Measurements from ENCODE around the gene OR51L1. TPM values are rescaled to one million over a fixed set of nuclear protein-coding genes. Genes with fewer than 3 reads are reported as not detected.

OR51L1 gene
- total and polyA plus RNA-seq, 2 of the 4 experiments (the other 2 are of a cell fraction), result not detected

GRCh38 chr11:5040876-5041275, 46.2 kb downstream of the OR51L1 start:
- H3K56ac ChIP-seq (ENCODE audit: extremely low read depth, insufficient read depth, low read length), result no peak overlapping the region
- no TSS peak for BruUV-seq (replicated peaks)
- no peak overlapping the region for H2BK120ac ChIP-seq (ENCODE audit: low read depth, low read length)
- H2BK5ac ChIP-seq (ENCODE audit: low read depth, low read length, poor library complexity, severe bottlenecking), result no peak overlapping the region
- H3K9me3 ChIP-seq (ENCODE audit: control insufficient read depth, insufficient read depth, low read length), result no peaks in the 10 kb centered on the region
- no peak for ATAC-seq (ENCODE audit: low read depth)
- H3K9ac ChIP-seq (ENCODE audit: low read depth, low read length), result no peak overlapping the region
- no peak overlapping the region for H2BK15ac ChIP-seq (ENCODE audit: low read depth, low read length)
- no peak overlapping the region for H3K4me3 ChIP-seq (ENCODE audit: insufficient read depth, low read depth, low read length)
- in situ Hi-C loops (cut with MboI; ENCODE audit: low sequenced_read_pairs), result no loop called here
- no peak overlapping the region for H2AK5ac ChIP-seq (ENCODE audit: low read depth, low read length)
- H3K79me1 ChIP-seq (ENCODE audit: low read depth in 1 of 2, low read length in 2 of 2), result no peaks in the 10 kb centered on the region
- no peak overlapping the region for H3K27ac ChIP-seq (ENCODE audit: insufficient read depth, low read length)
- no peak for DNase-seq
- H3K36me3 ChIP-seq (ENCODE audit: control insufficient read depth, insufficient read depth, low read length), result no peaks in the 10 kb centered on the region
- no peak overlapping the region for H3K4ac ChIP-seq (ENCODE audit: low read depth, low read length)
- no peaks in the 10 kb centered on the region for H4K20me1 ChIP-seq (ENCODE audit: insufficient read depth, low read length)
- WGBS, 2 experiments (ENCODE audit: extremely low coverage in 2 of 2, insufficient read length in 1 of 2), result no CpG with 5 or more reads among the region's 4 CpGs
- H3K27me3 ChIP-seq (ENCODE audit: control insufficient read depth, insufficient read depth, low read length), result no peaks in the 10 kb centered on the region
- CTCF ChIA-PET, result no interaction called here
- no peak overlapping the region for H4K91ac ChIP-seq (ENCODE audit: insufficient read depth, low read depth, low read length)
- no peak overlapping the region for H3K14ac ChIP-seq (replicated peaks; ENCODE audit: low read depth, low read length)
- intact Hi-C loops (cut with micrococcal nuclease), result no loop called here
- H4K5ac ChIP-seq (ENCODE audit: low read depth, low read length), result no peak overlapping the region
- H3K9me1 ChIP-seq (ENCODE audit: insufficient read depth, low read length), result no peaks in the 10 kb centered on the region
- H2AK9ac ChIP-seq (replicated peaks; ENCODE audit: low read depth, low read length, poor library complexity), result no peak overlapping the region
- no peak overlapping the region for H3K18ac ChIP-seq (ENCODE audit: low read depth, low read length)
- H2BK20ac ChIP-seq (ENCODE audit: low read depth, low read length), result no peak overlapping the region
- H3K23ac ChIP-seq (ENCODE audit: low read depth, low read length), result no peak overlapping the region
- no peak overlapping the region for H3K4me2 ChIP-seq (ENCODE audit: low read depth, low read length)
- POLR2A ChIA-PET (ENCODE audit: unreplicated experiment), result no interaction called here
- dilution Hi-C loops (cut with HindIII; ENCODE audit: low sequenced_read_pairs, unreplicated experiment), result no loop called here
- TF ChIP-seq FOS (IDR thresholded peaks at IDR 0.05; ENCODE audit: low read depth, low read length) (no peak), USF2 (IDR thresholded peaks at IDR 0.05; ENCODE audit: low read depth, low read length) (no peak), SMC3 (IDR thresholded peaks at IDR 0.05; ENCODE audit: low read depth, low read length) (no peak), MAFK (IDR thresholded peaks at IDR 0.05; ENCODE audit: low read depth, low read length) (no peak), RCOR1 (IDR thresholded peaks at IDR 0.05; ENCODE audit: insufficient replicate concordance, low read length) (no peak), POLR2A (IDR thresholded peaks at IDR 0.05; ENCODE audit: low read depth, low read length) (no peak), MAZ (IDR thresholded peaks at IDR 0.05; ENCODE audit: borderline replicate concordance, low read depth, low read length) (no peak), CHD1 (IDR thresholded peaks at IDR 0.05; ENCODE audit: low read depth, low read length) (no peak), ELK1 (IDR thresholded peaks at IDR 0.05; ENCODE audit: borderline replicate concordance, low read depth, low read length) (no peak), MXI1 (IDR thresholded peaks at IDR 0.05; ENCODE audit: borderline replicate concordance, low read depth, low read length) (no peak), RAD21 (IDR thresholded peaks at IDR 0.05; ENCODE audit: low read length) (no peak), BHLHE40 (IDR thresholded peaks at IDR 0.05; ENCODE audit: low read depth, low read length) (no peak), CTCF (conservative IDR thresholded peaks at IDR 0.05; ENCODE audit: low read depth, low read length) (no peak), RFX5 (IDR thresholded peaks at IDR 0.05; ENCODE audit: low read depth, low read length) (no peak)
- H2AFZ ChIP-seq (replicated peaks; ENCODE audit: low read length, poor library complexity), result no peak overlapping the region
- no peaks in the 10 kb centered on the region for H3K4me1 ChIP-seq (ENCODE audit: control insufficient read depth, insufficient read depth, low read length)
- no peak overlapping the region for H4K8ac ChIP-seq (ENCODE audit: low read depth in 2 of 2, low read length in 2 of 2)
